Right lung (tissue), 5 donors: ENCODE data around the gene FUBP3. TPM values are rescaled to one million over a fixed set of nuclear protein-coding genes. Genes with fewer than 3 reads are reported as not detected.
"Not testable (repeated sequence)": the region's sequence is repeated elsewhere in the genome, so short reads cannot be mapped to it uniquely, and the experiment has no call there.

Source experiments
- DNase-seq, 2 donors: peaks; one replicate each; pipeline ENCODE4 v3.0.0-alpha.2; 2013
- polyA plus RNA-seq, 5 donors: library from polyadenylated mRNA; unstranded; fragments of 120-200 nt; gene quantifications; one replicate each; pipeline versions ENCODE4 v1.2.1 to v1.2.3, GENCODE V29; 2013; ENCODE audit warnings: inconsistent platforms in 1 of 5, low replicate concordance in 1 of 5; ENCODE audit not compliant: insufficient read length in 5 of 5, insufficient read depth in 1 of 5

The FUBP3 gene
- polyA plus RNA-seq, 5 donors = 53.7 to 62.0 (median 60.3) TPM

DNA sequence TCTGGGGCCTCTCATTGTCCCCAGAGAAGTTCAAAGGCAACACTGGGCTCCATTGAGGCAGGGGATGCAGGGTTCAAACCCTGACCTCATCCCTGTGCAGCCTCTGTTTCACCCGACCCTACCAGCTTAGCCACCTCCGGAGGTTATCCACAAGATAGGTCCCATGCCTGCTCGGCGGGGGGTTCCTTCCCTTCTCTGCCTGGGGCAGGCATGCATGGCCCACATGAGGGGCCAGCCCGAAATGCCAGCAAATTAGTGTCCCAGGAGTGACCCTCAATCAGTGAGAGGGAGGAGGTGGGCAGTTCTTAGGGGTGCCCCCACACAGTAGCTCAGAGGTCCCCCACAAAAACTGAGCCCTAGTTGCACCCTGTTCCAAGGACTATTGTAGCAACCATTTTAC, 24.8 kb upstream of the FUBP3 start:
- no peak for DNase-seq

GRCh38 chr9:130555061-130555460, 24.3 kb upstream of the FUBP3 start:
- DNase-seq = no peak

DNA sequence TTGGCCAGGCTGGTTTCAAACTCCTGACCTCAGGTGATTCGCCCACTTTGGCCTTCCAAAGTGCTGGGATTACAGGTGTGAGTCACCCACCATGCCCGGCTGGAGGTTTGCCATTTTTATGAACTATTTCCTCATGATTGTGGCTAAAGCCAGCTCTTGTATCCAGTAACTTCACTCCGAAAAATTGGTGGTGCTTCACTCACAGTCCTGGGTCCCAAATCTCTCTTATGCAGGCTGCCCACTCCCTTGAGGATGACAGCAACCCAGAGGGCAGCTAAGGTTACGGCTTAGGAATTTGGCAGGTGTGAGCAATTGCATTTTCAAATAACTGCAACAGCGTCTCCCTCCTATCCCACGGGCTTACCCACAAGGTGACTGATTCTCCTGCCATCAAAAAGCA, 23.4 kb upstream of the FUBP3 start:
- no peak for DNase-seq

DNA sequence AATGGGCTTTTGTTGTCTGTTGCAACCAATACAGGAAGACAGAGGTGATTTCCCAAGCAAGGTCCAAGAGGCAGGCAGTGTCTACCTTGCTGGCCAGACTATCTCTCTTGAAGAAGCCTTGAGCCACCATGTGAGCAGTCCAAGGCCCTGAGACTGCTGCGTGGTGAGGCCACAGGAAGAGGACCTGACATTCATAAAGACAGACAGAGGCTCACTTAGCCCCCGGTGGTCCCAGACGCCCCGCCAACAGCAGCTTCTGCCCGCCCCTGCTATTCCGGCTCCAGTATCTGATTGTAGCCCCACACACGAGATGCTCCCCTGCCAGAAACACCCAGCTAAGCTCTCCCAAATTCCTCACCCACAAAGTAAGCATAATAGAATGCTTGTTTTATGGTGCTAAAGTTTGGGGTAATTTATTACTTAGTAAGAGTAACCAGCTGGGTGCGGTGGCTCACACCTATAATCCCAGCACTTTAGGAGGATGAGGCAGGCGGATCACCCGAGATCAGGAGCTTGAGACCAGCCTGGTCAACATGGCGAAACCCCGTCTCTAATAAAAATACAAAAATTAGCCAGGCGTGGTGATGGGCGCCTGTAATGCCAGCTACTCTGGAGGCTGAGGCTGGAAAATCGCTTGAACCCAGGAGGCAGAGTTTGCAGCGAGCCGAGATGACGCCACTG, 22.8 kb upstream of the FUBP3 start:
- no peak for DNase-seq

DNA sequence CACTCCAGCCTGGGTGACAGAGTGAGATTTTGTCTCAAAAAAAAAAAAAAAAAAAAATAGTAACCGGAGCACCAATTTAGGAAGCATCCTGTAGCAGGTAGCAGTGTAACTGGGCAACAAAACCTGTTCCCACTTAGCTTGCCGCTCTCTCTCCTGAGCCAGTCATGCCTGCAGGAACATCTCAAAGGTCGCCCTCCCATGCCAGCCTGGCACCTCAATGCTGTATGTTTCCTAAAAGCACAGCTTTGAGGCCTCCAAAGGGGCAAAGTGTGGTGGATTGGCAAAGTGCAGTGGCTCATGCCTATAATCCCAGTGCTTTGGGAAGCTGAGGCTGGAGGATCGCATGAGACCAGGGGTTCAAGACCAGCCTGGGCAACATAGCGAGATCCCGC, 22.3 kb upstream of the FUBP3 start:
- DNase-seq = no peak

GRCh38 chr9:130561056-130561455, 18.3 kb upstream of the FUBP3 start:
- no peak for DNase-seq

- not testable (repeated sequence) for DNase-seq
Observed at GRCh38 chr9:130562525-130562924, 16.9 kb upstream of the FUBP3 start.

- DNase-seq = no peak
Observed at GRCh38 chr9:130563797-130564196, 15.6 kb upstream of the FUBP3 start.

DNA sequence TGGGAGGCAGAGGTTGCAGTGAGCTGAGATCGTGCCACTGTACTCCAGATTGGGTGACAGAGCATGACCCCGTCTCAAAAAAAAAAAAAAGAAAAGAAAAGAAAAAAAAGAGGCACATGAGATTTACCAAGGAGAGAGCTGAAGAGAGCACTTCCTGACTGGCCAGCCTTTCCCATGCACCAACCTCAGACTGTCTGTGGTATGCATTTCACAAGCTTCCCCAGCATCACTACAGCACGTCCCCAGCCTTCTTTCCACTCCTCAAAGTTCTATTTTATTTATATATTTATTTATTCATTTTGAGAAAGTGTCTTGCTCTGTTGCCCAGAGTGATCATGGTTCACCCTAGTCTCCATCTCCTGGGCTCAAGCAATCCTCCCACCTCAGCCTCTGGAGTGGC, 13.6 kb upstream of the FUBP3 start:
- no peak for DNase-seq

DNA sequence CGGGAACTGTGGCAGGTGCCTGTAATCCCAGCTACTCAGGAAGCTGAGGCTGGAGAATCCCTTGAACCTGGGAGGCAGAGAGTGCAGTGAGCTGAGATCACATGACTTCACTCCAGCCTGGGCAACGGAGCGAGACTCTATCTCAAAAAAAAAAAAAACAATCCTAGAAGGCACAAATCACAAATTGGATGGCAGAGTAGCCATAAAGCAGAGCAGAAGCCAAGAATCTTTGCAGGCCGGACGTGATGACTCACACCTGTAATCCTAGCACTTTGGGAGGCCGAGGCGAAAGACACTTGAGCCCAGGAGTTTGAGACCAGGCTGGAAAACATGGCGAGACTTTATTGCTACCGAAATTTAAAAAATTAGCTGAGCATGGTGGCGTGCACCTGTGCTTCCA, 9.2 kb upstream of the FUBP3 start:
- no peak for DNase-seq

DNA sequence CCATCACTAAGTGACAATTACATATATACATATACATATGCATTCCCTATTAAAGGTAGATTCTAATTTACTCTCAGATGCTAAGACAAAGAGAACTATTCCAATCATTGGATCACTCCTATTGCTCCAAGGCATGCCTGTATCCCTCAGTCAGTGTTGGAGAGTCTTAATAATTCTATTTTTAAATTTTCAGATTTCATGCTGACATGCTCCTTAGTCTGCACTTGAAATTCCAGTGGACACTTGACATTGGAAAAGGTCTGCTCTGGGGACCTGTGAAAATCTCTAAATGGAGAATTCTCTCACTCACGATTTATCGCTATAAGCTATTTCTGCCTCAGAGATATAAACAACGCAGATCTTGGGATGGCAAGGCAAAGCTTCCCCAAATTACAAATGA, 3.9 kb upstream of the FUBP3 start:
- DNase-seq = no peak

GRCh38 chr9:130576176-130576575, 3.2 kb upstream of the FUBP3 start:
- DNase-seq = no peak

GRCh38 chr9:130579738-130580463, 524 bp downstream of the FUBP3 start:
- DNase-seq = peak; percentile 2 to 3

GRCh38 chr9:130581766-130582165, 2.4 kb downstream of the FUBP3 start:
- no peak for DNase-seq

DNA sequence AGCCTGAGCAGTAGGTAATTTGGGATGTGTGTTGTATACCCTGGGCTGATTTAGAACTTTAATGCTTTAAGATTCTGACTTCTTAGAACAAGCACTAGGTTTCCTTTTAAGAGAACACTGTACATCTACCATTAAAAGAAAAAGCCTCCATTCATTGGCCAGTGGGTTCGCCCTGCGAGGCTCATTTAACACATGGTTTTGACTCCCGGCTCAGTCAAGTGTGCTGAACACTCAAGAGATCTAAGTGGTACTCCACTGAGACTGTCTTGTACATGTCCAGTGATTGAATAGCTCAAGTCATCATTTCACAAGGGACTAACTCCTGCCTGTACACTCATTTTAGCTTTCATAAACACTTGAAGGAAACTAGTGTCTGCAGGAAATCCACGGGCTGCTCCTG, 3.9 kb downstream of the FUBP3 start:
- DNase-seq = no peak

- DNase-seq = no peak
Observed at GRCh38 chr9:130587921-130588320, 8.5 kb downstream of the FUBP3 start.

GRCh38 chr9:130588416-130588815, 9.0 kb downstream of the FUBP3 start:
- no peak for DNase-seq

GRCh38 chr9:130589754-130590153, 10.4 kb downstream of the FUBP3 start:
- no peak for DNase-seq

DNA sequence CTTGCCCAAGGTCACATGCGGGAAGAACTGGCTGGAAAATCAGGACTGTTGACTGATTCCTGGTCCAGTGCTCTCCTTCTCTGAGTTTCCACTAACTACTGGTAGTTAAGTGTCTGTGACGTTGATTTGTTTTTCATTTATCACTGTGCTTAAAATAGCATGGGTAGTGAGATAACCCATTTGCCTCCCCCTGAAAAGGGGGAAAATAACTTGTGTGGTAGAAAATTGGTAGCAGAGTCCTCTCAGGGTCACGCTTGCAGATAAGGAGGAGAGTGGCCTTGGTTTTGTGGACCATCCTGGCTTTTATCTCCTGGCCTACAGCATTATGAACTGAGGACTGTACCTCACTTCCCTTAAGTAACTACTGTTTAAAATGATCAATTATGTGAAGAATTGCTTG, 10.9 kb downstream of the FUBP3 start:
- DNase-seq = no peak

DNA sequence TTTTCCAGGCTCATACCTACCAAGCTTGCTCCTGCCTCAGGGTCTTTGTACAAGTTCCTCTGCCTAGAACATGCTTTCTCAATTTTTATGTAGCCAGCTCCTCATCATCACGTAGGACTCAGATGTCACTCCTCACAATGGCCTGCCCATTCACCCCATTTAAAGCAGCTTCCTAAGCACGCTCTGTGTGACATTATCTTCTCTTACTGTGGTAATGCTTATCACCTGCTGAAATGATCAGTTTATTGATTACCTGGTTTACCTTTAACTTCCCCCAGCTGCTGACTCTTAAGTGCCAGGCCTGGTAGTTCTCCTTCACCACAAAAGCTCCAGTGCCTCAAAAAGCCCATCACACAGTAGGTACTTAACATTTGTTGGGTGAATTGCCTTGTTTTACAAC, 13.6 kb downstream of the FUBP3 start:
- no peak for DNase-seq

- no peak for DNase-seq
Observed at GRCh38 chr9:130597228-130597627, 17.9 kb downstream of the FUBP3 start.

DNA sequence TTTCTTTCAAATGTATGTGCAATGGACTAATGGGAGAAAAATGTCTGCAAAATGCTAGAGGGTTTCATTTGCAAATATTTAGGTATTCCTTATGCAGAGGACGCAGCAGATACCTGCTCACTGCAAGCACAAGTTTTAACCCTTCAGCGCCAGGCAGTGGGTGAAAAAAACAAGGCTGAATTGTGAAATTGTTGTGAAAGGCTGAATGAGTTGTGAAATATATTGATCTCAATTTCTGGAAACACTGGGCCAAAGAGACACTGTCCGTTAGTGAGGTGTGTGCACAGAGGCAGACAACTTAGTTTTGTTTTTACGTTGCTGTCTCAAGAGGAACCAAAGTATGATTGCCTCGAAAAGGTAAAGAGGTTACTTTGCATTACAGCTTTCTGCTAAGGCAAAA, 18.8 kb downstream of the FUBP3 start:
- DNase-seq = no peak

GRCh38 chr9:130599625-130600024, 20.2 kb downstream of the FUBP3 start:
- no peak for DNase-seq

- no peak for DNase-seq
Observed at GRCh38 chr9:130601100-130601499, 21.7 kb downstream of the FUBP3 start.
